ENCODE data around the gene ANKH.
A peak's percentile ranks its signal among the peaks of the same experiment; 100 is the strongest.

ANKH gene

DNA sequence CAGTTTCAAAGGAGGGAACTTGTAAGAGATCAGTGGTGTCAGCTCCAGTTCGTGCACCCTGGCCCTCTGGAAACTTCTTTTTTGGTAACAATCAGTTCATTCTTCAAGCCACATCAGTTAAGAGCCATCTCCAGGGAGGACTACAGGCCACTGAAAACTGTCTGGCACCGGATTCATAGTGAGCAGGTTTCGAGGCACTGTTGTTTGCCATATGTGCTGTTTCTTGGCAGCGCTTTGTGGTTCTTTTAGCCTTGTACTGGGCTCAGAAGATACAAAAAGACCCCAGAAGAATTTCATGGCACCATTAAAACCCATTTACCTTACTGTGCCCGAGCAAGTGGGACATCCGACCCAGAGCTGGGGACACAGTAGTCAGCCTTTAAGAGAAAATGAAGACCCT lies 138.6 kb downstream of the ANKH start:
- Histone ChIP-seq H3K9ac (ENCODE audit: insufficient read length, low read depth) (no peak overlapping the region), H3K4me3 (ENCODE audit: insufficient read length, low read depth) (no peak overlapping the region), H3K4me1 (ENCODE audit: insufficient read depth, insufficient read length) (peaks cover 6% of the 10 kb centered on the region), H3K27me3 (ENCODE audit: insufficient read depth, insufficient read length) (no peaks in the 10 kb centered on the region), H3K36me3 (ENCODE audit: insufficient read depth, insufficient read length, low read length) (no peaks in the 10 kb centered on the region), H3K9me3 (ENCODE audit: insufficient read depth, low read length) (no peaks in the 10 kb centered on the region)
- DNase-seq (ENCODE audit: low read depth, low spot score): no peak
- TF ChIP-seq YY1 (IDR thresholded peaks at IDR 0.05; ENCODE audit: insufficient read depth, insufficient read length): no peak
- no peak for TF ChIP-seq SUZ12 (IDR thresholded peaks at IDR 0.05; ENCODE audit: extremely low read depth, insufficient read depth, insufficient read length)
- TF ChIP-seq ZNF274 (IDR thresholded peaks at IDR 0.05; ENCODE audit: low read depth, low read length): no peak

GRCh38 chr5:14730881-14731280 lies 140.7 kb downstream of the ANKH start:
- Histone ChIP-seq H3K36me3 (ENCODE audit: insufficient read depth, insufficient read length, low read length) (no peaks in the 10 kb centered on the region), H3K27me3 (ENCODE audit: insufficient read depth, insufficient read length) (no peaks in the 10 kb centered on the region), H3K9me3 (ENCODE audit: insufficient read depth, low read length) (no peaks in the 10 kb centered on the region), H3K4me3 (ENCODE audit: insufficient read length, low read depth) (no peak overlapping the region), H3K4me1 (ENCODE audit: insufficient read depth, insufficient read length) (peaks cover 12% of the 10 kb centered on the region), H3K9ac (ENCODE audit: insufficient read length, low read depth) (no peak overlapping the region)
- TF ChIP-seq ZNF274 (IDR thresholded peaks at IDR 0.05; ENCODE audit: low read depth, low read length): no peak
- no peak for TF ChIP-seq SUZ12 (IDR thresholded peaks at IDR 0.05; ENCODE audit: extremely low read depth, insufficient read depth, insufficient read length)
- TF ChIP-seq YY1 (IDR thresholded peaks at IDR 0.05; ENCODE audit: insufficient read depth, insufficient read length): no peak
- DNase-seq (ENCODE audit: low read depth, low spot score): no peak

DNA sequence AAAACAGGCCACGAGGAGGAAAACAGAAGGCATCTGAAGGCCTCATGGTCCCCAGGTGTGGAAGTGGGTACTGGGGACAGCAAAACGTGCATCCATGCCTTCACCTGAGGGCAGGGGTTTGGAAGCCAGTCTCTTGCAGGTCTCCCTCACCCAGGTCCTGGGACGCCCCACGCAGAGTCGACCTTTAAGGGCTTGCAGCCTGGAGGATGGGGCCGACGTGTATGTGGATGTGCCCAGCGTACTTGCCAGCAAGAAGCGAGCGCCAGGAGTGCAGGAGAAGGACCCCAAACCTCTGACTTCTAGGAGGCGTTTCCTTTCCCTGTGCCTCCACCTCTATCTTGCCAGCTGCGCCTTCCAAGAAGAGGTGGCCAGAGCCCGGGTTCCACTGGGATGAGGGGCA lies 141.1 kb downstream of the ANKH start:
- no peak for DNase-seq (ENCODE audit: low read depth, low spot score)
- H3K27me3 ChIP-seq (ENCODE audit: insufficient read depth, insufficient read length): no peaks in the 10 kb centered on the region
- peaks cover 12% of the 10 kb centered on the region for H3K4me1 ChIP-seq (ENCODE audit: insufficient read depth, insufficient read length)
- TF ChIP-seq SUZ12 (IDR thresholded peaks at IDR 0.05; ENCODE audit: extremely low read depth, insufficient read depth, insufficient read length): no peak
- no peak for TF ChIP-seq ZNF274 (IDR thresholded peaks at IDR 0.05; ENCODE audit: low read depth, low read length)
- no peak for TF ChIP-seq YY1 (IDR thresholded peaks at IDR 0.05; ENCODE audit: insufficient read depth, insufficient read length)
- no peak overlapping the region for H3K4me3 ChIP-seq (ENCODE audit: insufficient read length, low read depth)
- H3K9me3 ChIP-seq (ENCODE audit: insufficient read depth, low read length): no peaks in the 10 kb centered on the region
- H3K9ac ChIP-seq (ENCODE audit: insufficient read length, low read depth): no peak overlapping the region
- H3K36me3 ChIP-seq (ENCODE audit: insufficient read depth, insufficient read length, low read length): no peaks in the 10 kb centered on the region

GRCh38 chr5:14729448-14730385 lies 141.9 kb downstream of the ANKH start:
- Histone ChIP-seq H3K9me3 (ENCODE audit: insufficient read depth, low read length) (no peaks in the 10 kb centered on the region), H3K4me3 (ENCODE audit: insufficient read length, low read depth) (no peak overlapping the region), H3K9ac (ENCODE audit: insufficient read length, low read depth) (peak overlapping the region; percentile 42), H3K4me1 (ENCODE audit: insufficient read depth, insufficient read length) (peaks cover 12% of the 10 kb centered on the region), H3K36me3 (ENCODE audit: insufficient read depth, insufficient read length, low read length) (no peaks in the 10 kb centered on the region), H3K27me3 (ENCODE audit: insufficient read depth, insufficient read length) (no peaks in the 10 kb centered on the region)
- DNase-seq (ENCODE audit: low read depth, low spot score): no peak
- no peak for TF ChIP-seq YY1 (IDR thresholded peaks at IDR 0.05; ENCODE audit: insufficient read depth, insufficient read length)
- no peak for TF ChIP-seq ZNF274 (IDR thresholded peaks at IDR 0.05; ENCODE audit: low read depth, low read length)
- TF ChIP-seq SUZ12 (IDR thresholded peaks at IDR 0.05; ENCODE audit: extremely low read depth, insufficient read depth, insufficient read length): no peak

DNA sequence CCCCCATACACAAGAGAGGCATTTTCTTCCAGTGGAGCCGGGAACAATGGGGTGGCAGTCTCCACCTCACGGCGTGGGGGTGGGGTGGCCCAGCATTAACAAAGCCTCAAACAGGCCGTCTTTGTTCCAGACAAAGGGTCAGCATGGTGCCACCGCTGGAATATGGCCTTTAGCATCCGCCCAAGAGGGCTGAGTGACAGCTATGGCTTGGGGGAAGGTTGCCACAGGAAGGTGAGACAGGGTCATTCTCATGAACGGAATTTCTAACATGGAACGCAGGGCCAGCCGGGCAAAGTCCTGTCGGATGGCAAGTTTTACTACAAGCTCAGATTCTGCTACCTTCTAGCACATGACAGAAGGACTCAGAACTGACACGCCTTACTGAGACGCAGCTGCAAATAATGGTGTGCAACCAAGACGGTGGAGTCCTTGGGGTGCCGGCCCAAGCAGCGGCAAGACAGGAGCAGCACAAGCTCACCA lies 143.1 kb downstream of the ANKH start:
- DNase-seq (ENCODE audit: low read depth, low spot score): peak; percentile 88
- Histone ChIP-seq H3K27me3 (ENCODE audit: insufficient read depth, insufficient read length) (no peaks in the 10 kb centered on the region), H3K36me3 (ENCODE audit: insufficient read depth, insufficient read length, low read length) (no peaks in the 10 kb centered on the region), H3K4me3 (ENCODE audit: insufficient read length, low read depth) (no peak overlapping the region), H3K4me1 (ENCODE audit: insufficient read depth, insufficient read length) (peaks cover 12% of the 10 kb centered on the region), H3K9me3 (ENCODE audit: insufficient read depth, low read length) (no peaks in the 10 kb centered on the region), H3K9ac (ENCODE audit: insufficient read length, low read depth) (no peak overlapping the region)
- no peak for TF ChIP-seq SUZ12 (IDR thresholded peaks at IDR 0.05; ENCODE audit: extremely low read depth, insufficient read depth, insufficient read length)
- TF ChIP-seq ZNF274 (IDR thresholded peaks at IDR 0.05; ENCODE audit: low read depth, low read length): no peak
- TF ChIP-seq YY1 (IDR thresholded peaks at IDR 0.05; ENCODE audit: insufficient read depth, insufficient read length): no peak

GRCh38 chr5:14727928-14728458 lies 143.6 kb downstream of the ANKH start:
- Histone ChIP-seq H3K36me3 (ENCODE audit: insufficient read depth, insufficient read length, low read length) (no peaks in the 10 kb centered on the region), H3K4me1 (ENCODE audit: insufficient read depth, insufficient read length) (peaks cover 12% of the 10 kb centered on the region), H3K4me3 (ENCODE audit: insufficient read length, low read depth) (no peak overlapping the region), H3K9me3 (ENCODE audit: insufficient read depth, low read length) (no peaks in the 10 kb centered on the region), H3K9ac (ENCODE audit: insufficient read length, low read depth) (peak overlapping the region; percentile 42), H3K27me3 (ENCODE audit: insufficient read depth, insufficient read length) (no peaks in the 10 kb centered on the region)
- TF ChIP-seq SUZ12 (IDR thresholded peaks at IDR 0.05; ENCODE audit: extremely low read depth, insufficient read depth, insufficient read length): no peak
- no peak for TF ChIP-seq YY1 (IDR thresholded peaks at IDR 0.05; ENCODE audit: insufficient read depth, insufficient read length)
- TF ChIP-seq ZNF274 (IDR thresholded peaks at IDR 0.05; ENCODE audit: low read depth, low read length): no peak
- no peak for DNase-seq (ENCODE audit: low read depth, low spot score)

DNA sequence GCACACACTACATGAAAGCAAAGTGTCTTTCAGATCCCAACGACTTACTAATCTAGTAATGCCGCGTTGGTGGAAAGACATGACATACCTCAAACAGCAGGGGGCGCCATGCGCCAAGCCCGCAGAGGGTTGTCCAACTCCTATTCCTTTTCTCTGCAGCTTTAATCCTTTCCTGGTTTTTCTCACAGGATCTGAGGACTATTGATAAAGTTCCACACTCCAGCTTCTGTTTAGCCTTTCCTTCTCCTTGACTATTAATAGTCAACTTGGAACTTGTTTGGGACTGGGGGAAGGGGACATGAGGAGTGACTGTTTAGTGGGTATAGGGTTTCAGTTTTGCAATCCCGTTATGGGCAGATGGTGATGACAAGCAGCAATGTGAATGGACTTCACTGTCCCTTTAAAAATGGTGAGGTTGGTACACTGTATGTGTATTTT lies 144.1 kb downstream of the ANKH start:
- Histone ChIP-seq H3K9me3 (ENCODE audit: insufficient read depth, low read length) (no peaks in the 10 kb centered on the region), H3K9ac (ENCODE audit: insufficient read length, low read depth) (no peak overlapping the region), H3K36me3 (ENCODE audit: insufficient read depth, insufficient read length, low read length) (no peaks in the 10 kb centered on the region), H3K4me3 (ENCODE audit: insufficient read length, low read depth) (no peak overlapping the region), H3K27me3 (ENCODE audit: insufficient read depth, insufficient read length) (no peaks in the 10 kb centered on the region), H3K4me1 (ENCODE audit: insufficient read depth, insufficient read length) (peaks cover 12% of the 10 kb centered on the region)
- peak; percentile 72 for DNase-seq (ENCODE audit: low read depth, low spot score)
- no peak for TF ChIP-seq YY1 (IDR thresholded peaks at IDR 0.05; ENCODE audit: insufficient read depth, insufficient read length)
- no peak for TF ChIP-seq SUZ12 (IDR thresholded peaks at IDR 0.05; ENCODE audit: extremely low read depth, insufficient read depth, insufficient read length)
- no peak for TF ChIP-seq ZNF274 (IDR thresholded peaks at IDR 0.05; ENCODE audit: low read depth, low read length)
